WERI-Rb-1 (cell line): ENCODE data around the gene P2RY13.

Experiments used
- DNase-seq: peaks from one replicate; pipeline ENCODE4 v3.0.0-alpha.2; 2020
- H3K27ac ChIP-seq: fragments of 250-450 bp; sonication (Bioruptor Pico); 2 replicates; pipeline ENCODE4 v1.5.1; 2020; ENCODE audit warnings: mild to moderate bottlenecking, moderate library complexity
- H3K27me3 ChIP-seq: fragments of 250-450 bp; sonication (Bioruptor Pico); 2 replicates; pipeline ENCODE4 v1.5.1; 2021; ENCODE audit warnings: mild to moderate bottlenecking, low read depth, moderate library complexity; ENCODE audit not compliant: insufficient read depth, severe bottlenecking
- H3K36me3 ChIP-seq: fragments of 250-450 bp; sonication (Bioruptor Pico); 2 replicates; pipeline ENCODE4 v1.5.1; 2020; ENCODE audit warnings: mild to moderate bottlenecking, moderate library complexity
- H3K4me3 ChIP-seq: 2 replicates; pipeline ENCODE4 v1.5.1; 2011; ENCODE audit warnings: low read depth, mild to moderate bottlenecking, control low read depth, low read length
- H3K9me3 ChIP-seq: fragments of 250-450 bp; sonication (Bioruptor Pico); 2 replicates; pipeline ENCODE4 v1.5.1; 2021; ENCODE audit warnings: mild to moderate bottlenecking, moderate library complexity; ENCODE audit not compliant: severe bottlenecking
- CTCF ChIP-seq: IDR thresholded peaks from 2 replicates; pipeline ENCODE4 v1.5.1; 2011; ENCODE audit warnings: low read depth, mild to moderate bottlenecking, control low read depth, inconsistent platforms, low read length

P2RY13 gene

DNA sequence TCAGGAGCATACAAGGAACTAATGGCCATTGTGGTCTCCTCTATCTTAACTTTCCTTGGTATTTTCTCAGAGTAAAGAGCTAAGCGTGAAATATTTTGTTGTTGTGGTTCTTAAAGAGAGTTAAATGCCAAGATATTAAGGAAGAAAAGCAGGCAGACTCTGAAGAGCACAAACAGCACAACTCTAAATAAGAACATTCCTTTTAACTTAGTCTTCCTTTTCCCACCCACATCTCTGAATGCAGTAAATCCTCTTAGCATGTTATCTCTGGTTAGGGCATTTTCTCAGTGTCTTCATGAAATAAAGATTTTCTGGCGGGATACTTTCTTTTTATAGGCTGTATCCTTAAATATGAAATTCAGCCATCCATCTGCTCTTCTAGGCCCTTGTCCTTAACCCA, 14.2 kb downstream of the P2RY13 start:
- DNase-seq: no peak
- Histone ChIP-seq H3K27ac (no peak overlapping the region), H3K36me3 (no peaks in the 10 kb centered on the region)

DNA sequence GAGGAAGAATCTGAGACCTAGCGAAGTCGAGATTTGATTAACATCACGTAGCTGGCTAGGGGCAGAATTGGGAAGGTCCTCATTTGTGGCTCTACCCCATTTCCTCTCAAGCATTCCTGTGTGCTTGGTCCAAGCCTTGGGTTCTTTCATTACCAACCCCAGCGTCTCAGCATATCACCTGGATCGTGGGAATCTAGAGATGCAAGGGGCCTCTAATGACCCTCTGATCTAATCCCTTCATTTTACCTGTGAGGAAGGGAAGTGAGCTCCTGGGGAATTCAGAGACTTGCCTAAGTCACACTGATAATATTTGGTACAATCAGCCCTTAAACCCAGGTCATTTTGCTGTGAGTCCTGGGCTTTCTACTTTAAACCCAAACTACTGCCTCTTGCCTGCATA, 14.8 kb downstream of the P2RY13 start:
- no peaks in the 10 kb centered on the region for H3K9me3 ChIP-seq
- no peaks in the 10 kb centered on the region for H3K36me3 ChIP-seq
- no peak overlapping the region for H3K27ac ChIP-seq
- H3K27me3 ChIP-seq: no peaks in the 10 kb centered on the region
- no peak overlapping the region for H3K4me3 ChIP-seq
- TF ChIP-seq CTCF: no peak
- DNase-seq: no peak

More for the DNA sequence above, 14.2 kb downstream of the P2RY13 start:
- H3K4me3 ChIP-seq: no peak overlapping the region
- no peak for TF ChIP-seq CTCF
- H3K27me3 ChIP-seq: no peaks in the 10 kb centered on the region
- no peaks in the 10 kb centered on the region for H3K9me3 ChIP-seq

DNA sequence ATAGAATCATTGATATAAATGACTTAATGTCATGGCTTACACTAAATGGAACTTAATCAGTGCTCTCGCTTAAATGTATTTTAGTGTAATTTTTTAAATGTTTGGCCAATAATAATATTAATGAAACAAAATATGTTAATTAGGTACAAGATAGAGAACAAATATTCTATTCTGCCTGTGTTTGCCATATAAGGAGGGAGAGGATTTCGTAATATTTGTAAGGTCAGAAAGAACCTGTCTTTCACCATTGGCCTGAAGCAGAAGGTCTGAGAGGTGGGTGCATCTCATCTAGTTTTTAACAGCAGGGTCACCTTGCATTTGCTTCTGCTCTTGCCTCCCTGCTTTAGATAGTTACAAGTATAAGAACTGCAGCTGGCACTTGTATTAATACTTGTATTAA, 15.2 kb downstream of the P2RY13 start:
- no peak overlapping the region for H3K27ac ChIP-seq
- H3K4me3 ChIP-seq: no peak overlapping the region
- no peak for TF ChIP-seq CTCF
- no peaks in the 10 kb centered on the region for H3K9me3 ChIP-seq
- no peaks in the 10 kb centered on the region for H3K27me3 ChIP-seq
- no peak for DNase-seq
- H3K36me3 ChIP-seq: no peaks in the 10 kb centered on the region

DNA sequence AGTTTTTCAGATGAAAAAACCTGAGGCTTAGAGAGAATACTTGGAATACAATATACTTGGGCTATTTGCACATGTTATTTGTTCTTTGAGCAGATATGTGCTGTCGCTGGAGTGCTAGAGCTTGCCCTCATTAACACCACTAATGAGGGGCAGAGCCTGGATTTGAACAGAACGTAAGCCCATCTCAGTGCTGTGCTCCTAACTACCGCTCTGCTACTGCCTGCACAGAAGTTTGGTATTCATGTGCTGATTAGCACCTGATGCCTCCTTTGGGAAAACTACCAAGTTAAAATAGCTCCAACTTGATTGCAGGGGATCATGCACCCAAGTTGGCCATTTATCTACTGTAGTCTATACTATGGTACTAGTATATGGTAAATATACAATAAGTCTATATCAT, 16.4 kb downstream of the P2RY13 start:
- Histone ChIP-seq H3K9me3 (no peaks in the 10 kb centered on the region), H3K4me3 (no peak overlapping the region), H3K27me3 (no peaks in the 10 kb centered on the region), H3K36me3 (no peaks in the 10 kb centered on the region), H3K27ac (no peak overlapping the region)
- no peak for DNase-seq
- no peak for TF ChIP-seq CTCF

DNA sequence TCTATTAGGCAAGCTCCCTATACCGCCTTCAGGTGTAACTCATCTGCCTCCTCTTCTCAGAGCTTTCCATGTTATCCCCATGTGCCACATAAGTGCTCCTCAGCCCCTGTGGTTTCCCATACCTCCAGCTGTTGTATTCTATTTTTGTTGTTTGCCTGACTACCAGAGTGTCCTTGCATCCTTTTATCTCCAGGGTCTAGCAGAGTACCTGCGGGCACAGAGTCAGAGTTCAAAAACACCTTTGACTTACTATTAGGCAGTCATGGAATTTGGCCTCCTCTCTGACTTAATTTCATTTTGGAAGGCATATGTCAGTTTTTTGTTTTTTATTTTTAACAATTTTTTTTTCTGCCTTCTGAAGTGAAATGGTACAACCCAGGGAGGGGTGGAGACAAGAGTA, 19.8 kb downstream of the P2RY13 start:
- no peak overlapping the region for H3K27ac ChIP-seq
- no peak overlapping the region for H3K4me3 ChIP-seq
- DNase-seq: no peak
- no peaks in the 10 kb centered on the region for H3K9me3 ChIP-seq
- no peak for TF ChIP-seq CTCF
- H3K27me3 ChIP-seq: no peaks in the 10 kb centered on the region
- H3K36me3 ChIP-seq: no peaks in the 10 kb centered on the region
